MM.1S (cell line): ENCODE data around the gene CX3CL1.

Experiments
- CTCF ChIP-seq: fragments of 300-600 bp; sonication (generic); IDR thresholded peaks from 2 replicates; pipeline ENCODE4 v1.5.1; 2016; ENCODE audit warnings: antibody characterized with exemption, low read length, mixed read lengths
- EZH2 ChIP-seq: fragments of 300-600 bp; sonication (generic); optimal IDR thresholded peaks from 2 replicates; pipeline ENCODE3; 2017; ENCODE audit warnings: low read depth, mild to moderate bottlenecking, antibody characterized with exemption, low read length, mixed read lengths

GRCh38 chr16:57352636-57353047 lies 19.6 kb upstream of the CX3CL1 start:
- TF ChIP-seq EZH2 = no peak
- TF ChIP-seq CTCF = no peak
